ENCODE data around the gene SAXO1.

DNA sequence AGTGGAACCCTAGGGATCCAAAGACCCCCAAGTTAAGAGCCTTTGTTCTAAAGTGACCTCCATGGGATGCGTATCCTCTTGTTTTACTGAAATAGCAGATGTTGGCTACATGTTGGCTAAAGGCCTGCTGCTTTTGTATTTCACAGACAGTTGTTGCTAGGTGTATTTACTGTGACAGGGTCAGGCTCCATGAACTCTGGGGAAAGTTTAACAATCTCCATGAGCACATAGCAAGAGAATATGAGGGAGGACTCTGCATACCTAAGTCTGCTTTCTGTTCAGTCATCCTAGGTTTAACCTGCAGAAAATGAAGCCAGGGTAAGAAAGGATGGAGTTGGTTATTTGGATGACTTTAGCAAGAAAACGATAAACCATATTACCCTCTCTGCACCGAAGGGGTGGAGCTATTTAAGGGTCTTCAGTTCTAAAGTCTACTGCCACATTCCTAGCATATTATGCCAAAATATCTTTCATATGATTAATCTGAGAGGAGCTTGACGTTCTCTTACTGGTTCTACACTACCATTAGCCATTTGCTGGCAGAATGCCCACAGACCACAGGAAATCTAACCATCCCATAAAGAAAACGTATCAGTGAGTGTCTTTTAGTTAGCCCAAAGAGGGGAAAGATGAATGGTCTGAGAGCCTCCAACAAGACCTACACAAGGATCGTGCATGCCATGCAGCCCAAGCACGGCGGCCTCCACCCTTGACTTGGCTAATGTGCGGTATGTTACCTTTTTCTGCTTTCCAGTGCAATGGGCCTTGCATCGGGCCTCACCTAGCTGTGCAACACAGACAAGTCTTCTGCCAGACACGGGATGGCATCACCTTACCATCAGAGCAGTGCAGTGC is 127.8 kb downstream of the SAXO1 start:
- TF ChIP-seq POLR2AphosphoS5 (IDR thresholded peaks at IDR 0.05; ENCODE audit: low read depth, low read length): no peak
- TF ChIP-seq, protein P1, sequence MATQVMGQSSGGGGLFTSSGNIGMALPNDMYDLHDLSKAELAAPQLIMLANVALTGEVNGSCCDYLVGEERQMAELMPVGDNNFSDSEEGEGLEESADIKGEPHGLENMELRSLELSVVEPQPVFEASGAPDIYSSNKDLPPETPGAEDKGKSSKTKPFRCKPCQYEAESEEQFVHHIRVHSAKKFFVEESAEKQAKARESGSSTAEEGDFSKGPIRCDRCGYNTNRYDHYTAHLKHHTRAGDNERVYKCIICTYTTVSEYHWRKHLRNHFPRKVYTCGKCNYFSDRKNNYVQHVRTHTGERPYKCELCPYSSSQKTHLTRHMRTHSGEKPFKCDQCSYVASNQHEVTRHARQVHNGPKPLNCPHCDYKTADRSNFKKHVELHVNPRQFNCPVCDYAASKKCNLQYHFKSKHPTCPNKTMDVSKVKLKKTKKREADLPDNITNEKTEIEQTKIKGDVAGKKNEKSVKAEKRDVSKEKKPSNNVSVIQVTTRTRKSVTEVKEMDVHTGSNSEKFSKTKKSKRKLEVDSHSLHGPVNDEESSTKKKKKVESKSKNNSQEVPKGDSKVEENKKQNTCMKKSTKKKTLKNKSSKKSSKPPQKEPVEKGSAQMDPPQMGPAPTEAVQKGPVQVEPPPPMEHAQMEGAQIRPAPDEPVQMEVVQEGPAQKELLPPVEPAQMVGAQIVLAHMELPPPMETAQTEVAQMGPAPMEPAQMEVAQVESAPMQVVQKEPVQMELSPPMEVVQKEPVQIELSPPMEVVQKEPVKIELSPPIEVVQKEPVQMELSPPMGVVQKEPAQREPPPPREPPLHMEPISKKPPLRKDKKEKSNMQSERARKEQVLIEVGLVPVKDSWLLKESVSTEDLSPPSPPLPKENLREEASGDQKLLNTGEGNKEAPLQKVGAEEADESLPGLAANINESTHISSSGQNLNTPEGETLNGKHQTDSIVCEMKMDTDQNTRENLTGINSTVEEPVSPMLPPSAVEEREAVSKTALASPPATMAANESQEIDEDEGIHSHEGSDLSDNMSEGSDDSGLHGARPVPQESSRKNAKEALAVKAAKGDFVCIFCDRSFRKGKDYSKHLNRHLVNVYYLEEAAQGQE (IDR thresholded peaks at IDR 0.05; ENCODE audit: insufficient read depth in 1 of 2, low read depth in 2 of 2, low read length in 2 of 2): no peak
